ENCODE data around the gene PDE4D. TPM values are rescaled to one million over a fixed set of nuclear protein-coding genes. Genes with fewer than 3 reads are reported as not detected.

The PDE4D gene
- total and polyA plus RNA-seq, 10 of the 15 experiments (the other 5 are each of a cell fraction or from before 2014, with no cell fraction given): 0.87 to 4.1 (median 2.2) TPM

DNA sequence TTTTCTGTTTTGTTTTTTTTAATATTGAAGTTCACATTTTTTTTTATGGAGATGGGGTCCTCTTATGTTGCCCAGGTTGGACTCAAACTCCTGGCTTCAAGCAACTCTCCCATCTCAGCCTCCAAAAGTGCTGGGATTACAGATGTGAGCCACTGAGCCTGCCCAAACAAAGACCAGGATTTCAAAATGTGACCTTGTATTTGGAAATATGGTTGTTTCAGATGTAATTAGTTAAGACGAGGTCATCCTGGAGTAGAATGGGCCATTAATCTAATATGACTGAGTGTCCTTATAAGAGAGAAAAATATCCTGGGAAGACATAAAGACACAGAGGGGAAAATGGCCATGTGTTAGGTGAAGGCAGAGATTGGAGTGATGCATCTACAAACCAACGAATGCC, 970.2 kb downstream of the PDE4D start (continued):
- TF ChIP-seq, protein P1, sequence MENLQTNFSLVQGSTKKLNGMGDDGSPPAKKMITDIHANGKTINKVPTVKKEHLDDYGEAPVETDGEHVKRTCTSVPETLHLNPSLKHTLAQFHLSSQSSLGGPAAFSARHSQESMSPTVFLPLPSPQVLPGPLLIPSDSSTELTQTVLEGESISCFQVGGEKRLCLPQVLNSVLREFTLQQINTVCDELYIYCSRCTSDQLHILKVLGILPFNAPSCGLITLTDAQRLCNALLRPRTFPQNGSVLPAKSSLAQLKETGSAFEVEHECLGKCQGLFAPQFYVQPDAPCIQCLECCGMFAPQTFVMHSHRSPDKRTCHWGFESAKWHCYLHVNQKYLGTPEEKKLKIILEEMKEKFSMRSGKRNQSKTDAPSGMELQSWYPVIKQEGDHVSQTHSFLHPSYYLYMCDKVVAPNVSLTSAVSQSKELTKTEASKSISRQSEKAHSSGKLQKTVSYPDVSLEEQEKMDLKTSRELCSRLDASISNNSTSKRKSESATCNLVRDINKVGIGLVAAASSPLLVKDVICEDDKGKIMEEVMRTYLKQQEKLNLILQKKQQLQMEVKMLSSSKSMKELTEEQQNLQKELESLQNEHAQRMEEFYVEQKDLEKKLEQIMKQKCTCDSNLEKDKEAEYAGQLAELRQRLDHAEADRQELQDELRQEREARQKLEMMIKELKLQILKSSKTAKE (IDR thresholded peaks at IDR 0.05; ENCODE audit: low read depth, poor library complexity, severe bottlenecking): no peak
- TF ChIP-seq, protein P2, sequence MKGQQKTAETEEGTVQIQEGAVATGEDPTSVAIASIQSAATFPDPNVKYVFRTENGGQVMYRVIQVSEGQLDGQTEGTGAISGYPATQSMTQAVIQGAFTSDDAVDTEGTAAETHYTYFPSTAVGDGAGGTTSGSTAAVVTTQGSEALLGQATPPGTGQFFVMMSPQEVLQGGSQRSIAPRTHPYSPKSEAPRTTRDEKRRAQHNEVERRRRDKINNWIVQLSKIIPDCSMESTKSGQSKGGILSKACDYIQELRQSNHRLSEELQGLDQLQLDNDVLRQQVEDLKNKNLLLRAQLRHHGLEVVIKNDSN (IDR thresholded peaks at IDR 0.05; ENCODE audit: borderline replicate concordance, extremely low read length, insufficient read depth, low read depth, low read length): no peak
- TF ChIP-seq GATAD2B (conservative IDR thresholded peaks at IDR 0.05; ENCODE audit: low read depth): no peak

DNA sequence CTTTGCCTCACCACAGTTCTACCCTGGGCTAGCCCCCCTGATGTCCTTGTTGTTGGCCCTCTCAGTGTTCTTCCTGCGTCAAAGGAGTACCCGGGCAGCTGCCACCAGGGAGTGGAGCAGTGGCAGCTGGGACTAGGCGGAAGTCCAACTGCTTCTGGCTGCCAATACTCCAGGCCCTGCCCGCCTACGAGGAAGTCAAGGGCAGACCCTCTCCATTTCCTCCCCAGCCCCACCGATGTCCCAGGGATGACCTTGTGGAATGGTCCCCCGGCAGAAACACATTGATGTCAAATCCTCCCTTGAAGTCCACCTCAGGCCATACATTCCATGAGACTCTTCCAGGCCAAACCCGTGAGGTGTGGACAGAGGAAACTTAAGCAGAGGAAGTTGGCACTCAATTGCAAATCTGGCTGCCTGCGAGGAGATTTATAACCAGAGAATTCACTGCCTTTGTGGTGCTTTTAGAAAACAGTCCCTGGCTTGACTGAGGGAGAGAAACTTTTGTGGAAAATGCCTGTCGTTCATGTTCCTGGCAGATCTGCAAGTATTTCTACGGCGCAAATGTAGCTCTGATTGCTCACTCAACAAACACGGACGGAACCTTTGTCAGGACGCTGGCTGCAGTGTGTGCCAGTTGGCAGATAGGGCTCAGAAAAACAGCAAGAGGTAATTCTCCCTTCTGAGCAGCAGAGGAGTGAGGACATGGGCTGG, 970.9 kb downstream of the PDE4D start:
- intact Hi-C loops (cut with micrococcal nuclease; ENCODE audit: unreplicated experiment) (no loop called here), in situ Hi-C loops (cut with MboI) (no loop called here)
- H3K27ac ChIP-seq (ENCODE audit: control insufficient read depth, insufficient read depth): no peak overlapping the region
- no peak for TF ChIP-seq BACH1 (IDR thresholded peaks at IDR 0.05; ENCODE audit: borderline replicate concordance)
- TF ChIP-seq FOXM1 (IDR thresholded peaks at IDR 0.05; ENCODE audit: low read depth, low read length): no peak
- TF ChIP-seq, protein P3, sequence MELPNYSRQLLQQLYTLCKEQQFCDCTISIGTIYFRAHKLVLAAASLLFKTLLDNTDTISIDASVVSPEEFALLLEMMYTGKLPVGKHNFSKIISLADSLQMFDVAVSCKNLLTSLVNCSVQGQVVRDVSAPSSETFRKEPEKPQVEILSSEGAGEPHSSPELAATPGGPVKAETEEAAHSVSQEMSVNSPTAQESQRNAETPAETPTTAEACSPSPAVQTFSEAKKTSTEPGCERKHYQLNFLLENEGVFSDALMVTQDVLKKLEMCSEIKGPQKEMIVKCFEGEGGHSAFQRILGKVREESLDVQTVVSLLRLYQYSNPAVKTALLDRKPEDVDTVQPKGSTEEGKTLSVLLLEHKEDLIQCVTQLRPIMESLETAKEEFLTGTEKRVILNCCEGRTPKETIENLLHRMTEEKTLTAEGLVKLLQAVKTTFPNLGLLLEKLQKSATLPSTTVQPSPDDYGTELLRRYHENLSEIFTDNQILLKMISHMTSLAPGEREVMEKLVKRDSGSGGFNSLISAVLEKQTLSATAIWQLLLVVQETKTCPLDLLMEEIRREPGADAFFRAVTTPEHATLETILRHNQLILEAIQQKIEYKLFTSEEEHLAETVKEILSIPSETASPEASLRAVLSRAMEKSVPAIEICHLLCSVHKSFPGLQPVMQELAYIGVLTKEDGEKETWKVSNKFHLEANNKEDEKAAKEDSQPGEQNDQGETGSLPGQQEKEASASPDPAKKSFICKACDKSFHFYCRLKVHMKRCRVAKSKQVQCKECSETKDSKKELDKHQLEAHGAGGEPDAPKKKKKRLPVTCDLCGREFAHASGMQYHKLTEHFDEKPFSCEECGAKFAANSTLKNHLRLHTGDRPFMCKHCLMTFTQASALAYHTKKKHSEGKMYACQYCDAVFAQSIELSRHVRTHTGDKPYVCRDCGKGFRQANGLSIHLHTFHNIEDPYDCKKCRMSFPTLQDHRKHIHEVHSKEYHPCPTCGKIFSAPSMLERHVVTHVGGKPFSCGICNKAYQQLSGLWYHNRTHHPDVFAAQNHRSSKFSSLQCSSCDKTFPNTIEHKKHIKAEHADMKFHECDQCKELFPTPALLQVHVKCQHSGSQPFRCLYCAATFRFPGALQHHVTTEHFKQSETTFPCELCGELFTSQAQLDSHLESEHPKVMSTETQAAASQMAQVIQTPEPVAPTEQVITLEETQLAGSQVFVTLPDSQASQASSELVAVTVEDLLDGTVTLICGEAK (IDR thresholded peaks at IDR 0.05; ENCODE audit: borderline replicate concordance): no peak
- TF ChIP-seq RAD21 (IDR thresholded peaks at IDR 0.05; ENCODE audit: insufficient read depth, low read depth, low read length): no peak
- TF ChIP-seq SIN3A (IDR thresholded peaks at IDR 0.05; ENCODE audit: low read depth, low read length): no peak
- TF ChIP-seq HCFC1 (IDR thresholded peaks at IDR 0.05; ENCODE audit: low read length): no peak
- no peak for TF ChIP-seq GATAD2B (conservative IDR thresholded peaks at IDR 0.05; ENCODE audit: low read depth)
- TF ChIP-seq EZH2 (IDR thresholded peaks at IDR 0.05; ENCODE audit: borderline replicate concordance, control insufficient read depth, low read depth, low read length): no peak
- TF ChIP-seq, protein P4, sequence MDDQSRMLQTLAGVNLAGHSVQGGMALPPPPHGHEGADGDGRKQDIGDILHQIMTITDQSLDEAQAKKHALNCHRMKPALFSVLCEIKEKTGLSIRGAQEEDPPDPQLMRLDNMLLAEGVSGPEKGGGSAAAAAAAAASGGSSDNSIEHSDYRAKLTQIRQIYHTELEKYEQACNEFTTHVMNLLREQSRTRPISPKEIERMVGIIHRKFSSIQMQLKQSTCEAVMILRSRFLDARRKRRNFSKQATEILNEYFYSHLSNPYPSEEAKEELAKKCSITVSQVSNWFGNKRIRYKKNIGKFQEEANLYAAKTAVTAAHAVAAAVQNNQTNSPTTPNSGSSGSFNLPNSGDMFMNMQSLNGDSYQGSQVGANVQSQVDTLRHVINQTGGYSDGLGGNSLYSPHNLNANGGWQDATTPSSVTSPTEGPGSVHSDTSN (IDR thresholded peaks at IDR 0.05; ENCODE audit: insufficient replicate concordance, low read depth, low read length): no peak
- no peak for TF ChIP-seq ZZZ3 (IDR thresholded peaks at IDR 0.05; ENCODE audit: control insufficient read depth, insufficient read length, low read depth)
- ChIA-PET CTCF (no interaction called here), SMC1A (ENCODE audit: uncharacterized antibody, unreplicated experiment) (interaction anchor here (1.4 kb wide), 1 partner anchor 10 kb away, joined by 4 read pairs; no protein-coding TSS in a partner anchor), RAD21 (ENCODE audit: unreplicated experiment) (no interaction called here), POLR2A (no interaction called here)
- no peaks in the 10 kb centered on the region for H3K79me2 ChIP-seq (ENCODE audit: control insufficient read depth, insufficient read depth, low read length)
- no peak overlapping the region for H3K9ac ChIP-seq (ENCODE audit: control insufficient read depth, insufficient read depth, low read length)
- no TSS peak for BruUV-seq (replicated peaks)
- no peaks in the 10 kb centered on the region for H3K4me1 ChIP-seq (ENCODE audit: control insufficient read depth, insufficient read depth, low read length)
- H3K27me3 ChIP-seq (replicated peaks in 1 of 2; ENCODE audit: control insufficient read depth in 2 of 2, insufficient read depth in 2 of 2, low read length in 1 of 2): no peaks in the 10 kb centered on the region
- no peak for DNase-seq (ENCODE audit: low read depth, low spot score)
- no peak overlapping the region for H2AFZ ChIP-seq (ENCODE audit: control insufficient read depth, low read depth, low read length)
- no peaks in the 10 kb centered on the region for H4K20me1 ChIP-seq (ENCODE audit: control insufficient read depth, insufficient read depth)
- WGBS (ENCODE audit: insufficient coverage, insufficient replicate concordance, low lambda C conversion rate, missing lambda C conversion rate): 53% methylated on average over 15 of the region's 15 CpGs
- H3K36me3 ChIP-seq (ENCODE audit: control insufficient read depth in 2 of 2, insufficient read depth in 2 of 2, low read length in 1 of 2): no peaks in the 10 kb centered on the region
- H3K4me3 ChIP-seq: no peak overlapping the region
- no peaks in the 10 kb centered on the region for H3K9me3 ChIP-seq (replicated peaks; ENCODE audit: control insufficient read depth, insufficient read depth, low read length)
- H3K4me2 ChIP-seq (ENCODE audit: control insufficient read depth, insufficient read depth): no peak overlapping the region
- FAIRE-seq: no peak
- ATAC-seq: no peak

Data from GM12878 (cell line).